DMS79 (cell line): Measurements from ENCODE around the gene GPR137.
A peak's percentile ranks its signal among the peaks of the same experiment; 100 is the strongest.

Source experiments
- DNase-seq: peaks from one replicate; lab custom pipeline; 2025; lab: John Stamatoyannopoulos, UW

GPR137 gene

DNA sequence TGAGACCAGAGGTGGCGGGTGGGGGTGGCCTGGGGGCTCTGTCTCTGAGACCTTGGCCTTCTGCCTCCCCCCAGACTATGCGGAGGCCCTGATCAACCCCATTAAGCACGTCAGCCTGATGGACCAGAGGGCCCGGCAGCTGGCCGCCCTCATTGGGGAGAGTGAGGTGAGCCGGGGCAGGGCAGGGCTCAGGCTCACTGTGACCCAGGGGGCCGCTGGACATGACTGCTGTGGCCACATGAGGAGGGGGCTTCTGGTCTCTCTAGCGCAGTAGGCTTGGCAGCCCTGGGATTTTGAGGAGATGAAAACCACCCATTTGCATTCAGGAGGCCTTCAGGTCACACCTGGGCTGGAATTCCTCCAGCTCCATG, 21.7 kb upstream of the GPR137 start:
- DNase-seq = no peak

DNA sequence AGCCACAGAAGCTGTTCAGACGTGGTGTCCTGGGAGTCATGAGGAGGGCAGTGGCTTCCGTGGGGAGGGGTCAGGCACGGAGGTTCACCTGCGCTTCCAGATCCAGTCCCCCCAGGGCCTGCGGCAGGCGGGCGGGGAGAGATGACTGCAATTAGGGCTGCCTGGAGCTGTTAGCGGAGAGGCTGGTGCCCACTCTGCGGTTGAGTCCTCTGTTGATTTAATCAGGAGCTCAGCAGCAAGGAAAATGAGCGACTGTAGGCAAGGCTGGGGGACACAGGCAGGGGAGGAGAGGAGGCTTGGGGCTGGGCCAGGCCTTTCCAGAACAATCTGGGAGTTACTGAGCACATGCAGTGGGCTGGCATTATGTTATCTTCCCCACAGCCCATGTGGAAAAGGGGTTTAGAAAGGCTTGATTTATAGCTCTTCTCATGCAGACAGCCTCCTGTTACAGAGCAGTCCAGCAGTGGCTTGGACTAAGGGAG, 21.2 kb upstream of the GPR137 start:
- DNase-seq = no peak

DNA sequence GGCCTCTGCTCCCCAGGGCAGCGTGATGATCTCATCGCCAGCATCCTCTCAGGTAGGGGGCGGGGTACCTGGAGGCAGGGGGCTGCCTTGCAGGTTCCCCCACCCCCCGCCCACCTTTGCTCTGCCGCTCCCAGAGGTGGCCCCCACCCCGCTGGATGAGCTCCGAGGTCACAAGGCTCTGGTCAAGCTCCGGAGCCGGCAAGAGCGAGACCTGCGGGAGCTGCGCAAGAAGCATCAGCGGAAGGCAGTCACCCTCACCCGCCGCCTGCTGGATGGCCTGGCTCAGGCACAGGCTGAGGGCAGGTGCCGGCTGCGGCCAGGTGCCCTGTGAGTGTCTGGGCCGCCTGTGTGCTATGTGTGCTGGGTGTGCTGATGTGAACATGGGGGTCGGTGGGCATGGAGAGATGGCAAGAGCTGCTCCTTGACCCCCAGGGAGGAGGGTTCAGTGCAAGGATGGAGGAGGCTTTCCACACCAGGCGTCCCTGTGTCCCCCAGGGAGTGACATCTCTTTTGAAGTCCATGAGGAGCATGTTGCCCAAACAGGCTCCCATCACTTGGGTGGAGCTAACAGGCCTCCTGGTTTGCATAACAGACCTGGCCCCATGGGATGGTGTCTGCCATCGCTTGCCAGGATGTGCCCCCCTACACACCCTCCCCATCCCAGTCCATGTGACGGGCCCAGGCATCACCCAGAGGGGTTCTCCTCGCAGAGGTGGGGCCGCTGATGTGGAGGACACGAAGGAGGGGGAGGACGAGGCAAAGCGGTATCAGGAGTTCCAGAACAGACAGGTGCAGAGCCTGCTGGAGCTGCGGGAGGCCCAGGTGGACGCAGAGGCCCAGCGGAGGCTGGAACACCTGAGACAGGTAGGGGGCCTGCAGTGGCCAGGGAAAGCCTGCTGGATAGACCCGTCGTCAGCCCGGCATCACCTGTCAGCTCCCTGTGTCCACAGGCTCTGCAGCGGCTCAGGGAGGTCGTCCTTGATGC, 20.2 kb upstream of the GPR137 start:
- no peak for DNase-seq

DNA sequence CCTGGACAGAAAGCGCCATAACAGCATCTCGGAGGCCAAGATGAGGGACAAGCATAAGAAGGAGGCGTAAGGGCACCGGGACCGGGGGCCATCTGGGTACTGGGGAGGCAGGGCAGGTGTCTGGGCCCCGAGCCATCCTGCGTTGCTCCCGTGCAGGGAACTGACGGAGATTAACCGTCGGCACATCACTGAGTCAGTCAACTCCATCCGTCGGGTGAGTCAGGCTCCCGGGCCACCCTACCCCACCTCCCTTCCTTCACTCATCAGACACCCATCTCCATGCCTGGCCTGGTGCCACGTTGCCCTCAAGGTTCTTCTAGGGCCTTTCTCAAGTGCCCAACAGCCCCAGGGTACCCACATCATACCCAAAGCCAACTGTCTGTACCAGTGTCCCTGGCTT, 19.3 kb upstream of the GPR137 start:
- DNase-seq = no peak

DNA sequence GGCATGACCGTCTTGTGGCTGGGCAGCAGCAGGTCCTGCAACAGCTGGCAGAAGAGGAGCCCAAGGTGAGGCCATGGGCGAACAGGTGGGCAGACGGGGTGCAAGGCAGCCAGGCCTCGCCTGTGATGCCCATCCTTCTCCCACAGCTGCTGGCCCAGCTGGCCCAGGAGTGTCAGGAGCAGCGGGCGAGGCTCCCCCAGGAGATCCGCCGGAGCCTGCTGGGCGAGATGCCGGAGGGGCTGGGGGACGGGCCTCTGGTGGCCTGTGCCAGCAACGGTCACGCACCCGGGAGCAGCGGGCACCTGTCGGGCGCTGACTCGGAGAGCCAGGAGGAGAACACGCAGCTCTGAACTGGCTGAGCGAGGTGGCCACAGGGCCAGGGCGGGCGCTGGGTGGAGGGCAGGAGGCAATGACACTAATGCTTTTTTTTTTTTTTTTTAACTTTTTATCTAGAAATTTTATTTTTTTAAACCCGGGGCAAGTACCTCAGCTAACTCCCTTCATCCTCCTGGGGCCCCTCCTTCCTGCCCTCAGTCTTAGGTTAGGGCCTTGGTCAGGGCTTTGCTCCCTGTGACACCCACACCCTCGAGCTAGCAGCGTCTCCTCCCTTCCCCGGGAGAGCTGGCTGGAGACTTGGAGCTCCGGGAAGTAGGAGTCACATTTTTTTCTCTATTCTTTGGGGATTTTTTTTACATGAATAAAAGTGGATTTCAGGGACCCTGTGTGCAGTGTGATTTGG, 18.3 kb upstream of the GPR137 start:
- DNase-seq = peak; percentile 77

DNA sequence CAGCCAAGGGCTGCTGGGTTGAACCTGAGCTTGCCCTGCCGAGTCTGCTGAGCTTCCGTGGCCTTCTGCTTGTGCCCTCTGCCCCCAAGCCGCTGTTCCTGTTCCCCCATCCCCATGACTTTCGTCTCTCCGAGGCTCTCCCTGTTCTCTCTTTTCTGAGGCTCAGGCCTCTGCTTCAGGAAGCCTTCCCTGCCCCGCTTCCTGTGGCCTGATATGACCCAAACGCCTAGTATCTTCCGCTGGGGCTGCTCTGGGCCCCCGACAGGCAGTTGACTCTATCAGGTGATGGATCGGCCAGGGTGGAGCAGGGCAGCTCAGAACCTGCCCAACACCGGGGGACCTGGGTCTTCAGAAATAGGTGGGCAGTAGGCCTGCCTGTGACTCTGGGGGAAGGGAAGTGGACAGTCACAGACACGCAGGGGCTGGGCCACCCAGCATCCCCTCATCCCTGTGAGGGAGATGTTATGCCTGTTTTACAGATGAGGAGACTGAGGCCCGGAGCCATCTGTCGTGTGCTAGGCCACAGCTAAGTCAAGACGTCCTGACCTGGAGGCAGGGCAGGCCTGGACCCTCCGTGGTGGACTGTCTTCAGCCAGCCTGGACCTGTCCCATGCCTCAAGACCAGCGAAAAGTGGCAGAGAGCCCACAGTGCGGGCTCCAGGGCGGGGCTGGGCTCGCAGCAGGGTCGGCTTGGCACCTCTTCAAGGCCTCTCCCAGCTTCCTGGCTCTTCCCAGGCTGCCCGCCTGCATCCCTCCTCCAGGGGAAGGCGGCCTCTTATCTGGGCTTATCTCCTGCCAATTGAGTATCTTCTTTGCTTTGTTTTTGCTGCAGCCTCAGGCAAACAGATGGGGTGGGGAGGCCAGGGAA, 17.4 kb upstream of the GPR137 start:
- DNase-seq = peak; percentile 27

DNA sequence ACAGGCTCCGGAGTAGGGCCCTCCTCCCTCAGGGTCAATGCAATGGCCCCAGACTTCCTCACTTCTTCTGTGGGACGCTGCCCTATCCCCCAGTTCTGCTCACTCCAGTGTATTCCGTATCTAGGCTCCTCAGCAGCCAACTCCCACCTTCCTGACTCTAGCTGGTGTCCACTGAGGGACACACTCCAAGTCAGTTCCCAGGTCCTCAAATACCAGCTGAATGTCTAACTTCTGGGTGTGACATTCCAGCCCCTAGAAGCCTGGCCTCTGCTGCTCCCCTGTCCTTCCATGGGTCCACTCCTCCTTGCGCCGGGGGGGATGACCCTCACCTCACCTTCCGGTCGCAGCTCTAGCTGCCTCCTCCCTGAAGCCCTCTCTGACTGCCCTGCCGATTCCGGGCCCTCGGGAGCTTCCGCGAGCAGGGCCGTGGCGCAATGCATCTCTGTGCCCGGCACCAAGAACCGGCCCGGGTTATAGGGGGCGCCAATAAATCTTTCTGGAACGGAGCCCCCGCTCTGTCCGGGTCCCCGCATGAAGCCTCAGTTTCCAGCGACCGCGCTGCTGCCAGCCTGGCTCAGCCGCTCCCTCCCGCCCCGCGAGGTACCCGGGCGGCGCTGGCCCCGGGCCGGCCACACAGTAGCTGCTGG, 16.6 kb upstream of the GPR137 start:
- no peak for DNase-seq

DNA sequence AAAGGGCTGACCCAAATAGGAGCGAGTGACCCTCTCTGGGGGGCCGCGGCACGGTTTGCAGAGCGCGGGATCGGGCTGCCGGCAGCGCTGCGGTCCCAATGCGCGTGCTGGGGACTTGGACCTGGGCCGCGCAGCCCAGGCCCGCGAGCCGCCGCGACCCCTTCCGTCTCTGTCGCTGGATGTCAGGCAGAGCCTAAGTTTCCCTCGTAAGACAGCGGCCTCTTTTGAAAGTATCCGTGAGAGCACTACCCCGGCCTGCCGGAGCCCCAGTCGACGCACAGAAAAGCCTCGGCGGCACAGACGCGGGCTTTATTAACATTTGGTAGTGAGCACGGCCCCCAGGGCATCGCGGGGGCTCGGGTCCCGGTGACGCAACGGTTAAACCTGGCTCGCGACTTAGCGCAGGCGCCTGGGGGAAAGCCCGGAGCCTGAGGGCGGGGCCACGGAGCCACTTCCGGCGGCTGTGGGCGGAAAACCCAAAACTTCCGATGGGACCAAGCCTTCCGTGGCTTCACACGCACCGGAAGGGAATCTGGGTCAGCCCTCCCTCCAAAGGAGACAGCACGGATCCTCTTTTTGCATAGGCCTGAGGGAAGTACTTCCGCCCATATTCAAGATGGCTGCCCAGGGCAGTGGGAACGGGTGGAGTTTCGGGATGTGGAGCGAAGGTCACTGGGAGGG, 16.0 kb upstream of the GPR137 start:
- peak; percentile 99 for DNase-seq

DNA sequence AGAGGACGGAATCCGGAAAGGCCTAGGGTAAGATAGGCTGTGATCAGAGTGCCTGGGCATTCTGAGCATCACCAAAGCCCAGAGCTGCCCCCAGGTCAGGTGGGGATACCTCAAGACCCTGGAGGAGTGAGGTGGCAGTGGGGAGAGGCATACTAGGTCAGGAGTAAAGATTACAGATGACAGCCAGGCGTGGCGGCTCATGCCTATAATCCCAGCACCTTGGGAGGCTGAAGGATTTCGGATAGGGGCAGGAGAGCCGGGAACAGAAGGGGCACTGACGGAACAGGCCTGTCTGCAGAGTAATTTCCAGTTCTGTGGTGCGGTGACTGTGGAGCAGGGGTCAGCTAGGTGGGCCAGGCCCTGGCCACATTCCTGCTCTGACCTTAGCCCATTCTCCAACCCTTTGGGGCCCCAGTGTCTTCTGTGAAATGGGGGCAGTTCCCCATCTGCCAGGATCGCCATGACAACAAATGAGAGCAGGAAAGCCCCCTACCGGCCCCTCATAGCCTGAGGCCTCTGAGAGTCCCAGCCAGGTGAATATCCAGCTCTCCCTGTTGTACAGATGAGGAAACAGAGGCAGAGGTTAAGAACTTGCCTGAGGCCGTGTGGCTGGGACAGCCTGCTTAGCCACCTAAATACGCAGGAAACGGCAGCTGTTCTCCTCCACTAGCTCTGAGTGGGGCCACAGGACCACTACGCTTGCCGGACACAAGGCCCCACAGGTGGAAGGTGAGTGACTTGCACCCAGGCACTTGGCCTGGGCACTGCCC, 10.4 kb upstream of the GPR137 start:
- DNase-seq = no peak

DNA sequence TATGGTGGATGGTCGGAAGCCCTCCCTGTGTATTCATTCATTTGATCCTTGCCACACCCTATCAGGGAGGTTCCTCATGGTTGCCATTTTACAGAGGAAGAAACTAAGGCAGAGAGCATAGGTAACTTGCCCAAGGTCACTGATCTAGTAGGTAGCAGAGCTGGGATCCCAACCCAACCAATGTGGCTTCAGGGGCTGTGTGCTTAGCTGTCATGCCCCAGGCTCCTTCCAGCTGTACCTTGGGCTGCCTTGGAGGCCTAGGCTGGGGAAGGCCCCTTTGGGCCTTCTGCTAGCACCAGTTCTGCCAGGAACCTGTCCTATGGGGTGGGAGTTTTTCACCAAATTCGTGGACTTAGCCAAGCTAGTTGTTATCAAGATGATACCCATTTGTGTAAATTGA, 9.8 kb upstream of the GPR137 start:
- no peak for DNase-seq

DNA sequence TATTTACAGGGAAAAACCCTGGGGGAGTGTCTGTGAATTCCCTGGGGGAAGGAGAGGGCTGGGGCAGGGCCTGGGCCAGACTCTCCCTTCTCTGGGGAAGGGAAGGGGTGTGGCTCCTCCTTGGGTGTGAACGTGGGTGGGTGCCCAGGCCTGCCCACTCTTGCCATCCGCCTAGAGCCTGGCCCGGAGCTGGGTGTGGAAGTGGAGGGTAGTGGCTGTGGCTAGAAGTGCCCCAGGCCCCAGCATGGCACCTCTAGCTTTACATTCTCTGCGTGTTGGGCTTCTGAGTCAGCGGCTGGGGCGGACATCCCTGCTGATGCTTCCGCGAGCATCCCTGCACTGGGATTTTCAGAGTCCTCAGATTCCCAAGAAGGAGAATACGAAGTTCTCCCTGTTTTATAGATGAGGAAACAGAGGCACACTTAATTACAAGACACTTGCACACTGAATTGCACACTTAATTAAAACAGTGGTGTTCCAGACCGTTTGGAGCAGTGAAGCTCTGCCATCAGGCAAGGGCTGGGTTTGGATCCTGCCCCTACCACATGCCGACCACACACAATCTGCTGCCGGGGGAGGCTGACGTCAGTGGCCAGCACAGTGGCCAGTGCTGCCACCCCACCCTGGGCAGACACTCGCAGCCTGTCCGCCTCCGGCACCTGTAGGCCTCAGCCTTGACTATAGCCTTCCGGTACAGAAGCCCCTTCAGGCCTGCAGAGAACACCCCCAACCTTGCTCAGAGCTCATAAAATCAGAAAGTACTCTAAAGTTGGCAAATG, 8.8 kb upstream of the GPR137 start:
- no peak for DNase-seq

DNA sequence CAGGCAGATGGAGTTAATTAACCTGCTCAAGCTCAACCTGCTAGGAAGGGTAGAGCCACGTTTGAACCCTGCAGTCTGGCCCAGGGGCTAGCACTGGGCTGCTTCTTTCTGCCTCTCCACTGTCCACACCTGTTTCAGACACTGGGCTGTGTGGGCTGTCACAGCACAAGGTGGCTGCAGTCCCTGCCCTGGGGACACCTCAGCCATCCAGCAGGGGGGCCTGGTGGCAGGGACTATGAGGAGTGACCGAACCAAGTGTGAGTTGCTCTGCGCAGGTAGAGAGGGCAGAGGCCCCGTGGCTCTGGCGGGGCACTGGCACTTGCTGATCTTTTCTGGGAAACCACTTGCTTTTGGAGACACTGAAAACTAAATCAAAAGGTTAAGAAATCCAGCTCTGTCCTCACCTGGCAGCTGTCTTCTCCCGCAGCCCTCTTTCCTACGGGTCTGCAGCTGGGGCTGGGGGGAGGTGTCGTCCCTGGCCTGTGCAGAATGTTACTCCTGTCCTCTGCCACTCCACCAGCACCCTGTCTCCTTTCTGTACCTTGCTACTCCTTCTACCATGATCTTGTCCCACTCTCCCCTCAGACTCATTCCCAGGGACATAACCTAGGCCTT, 7.0 kb upstream of the GPR137 start:
- DNase-seq = no peak

DNA sequence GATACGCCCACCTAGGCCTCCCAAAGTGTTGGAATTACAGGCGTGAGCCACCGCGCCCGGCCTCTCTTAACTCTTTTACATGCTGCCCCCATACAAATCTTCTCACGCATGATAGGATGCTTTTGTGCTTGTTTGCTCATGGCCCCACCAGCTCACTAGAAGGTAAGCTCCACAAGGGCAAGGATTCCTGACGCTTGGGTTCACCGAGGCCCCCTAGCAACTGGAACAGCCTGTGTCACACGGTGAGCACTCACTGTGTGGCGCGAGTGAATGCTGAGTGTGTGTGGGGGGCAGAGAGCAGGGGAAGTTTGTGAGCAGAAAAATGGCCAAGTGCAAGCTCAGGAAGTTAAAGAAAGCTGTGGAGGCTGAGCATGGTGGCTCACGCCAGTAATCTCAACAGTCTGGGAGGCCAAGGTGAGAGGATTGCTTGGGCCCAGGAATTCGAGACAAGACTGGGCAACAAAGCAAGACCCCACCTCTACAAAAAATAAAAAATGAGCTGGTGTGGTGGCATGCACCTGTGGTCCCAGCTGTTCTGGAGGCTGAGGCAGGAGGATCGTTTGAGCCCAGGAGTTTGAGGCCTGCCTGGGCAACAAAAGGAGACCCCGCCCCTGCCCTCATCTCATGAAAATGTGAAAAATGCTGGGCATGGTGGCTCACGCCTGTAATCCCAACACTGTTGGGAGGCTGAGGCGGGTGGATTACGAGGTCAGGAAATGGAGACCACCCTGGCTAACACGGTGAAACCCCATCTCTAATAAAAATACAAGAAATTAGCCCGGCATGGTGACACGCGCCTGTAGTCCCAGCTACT, 3.5 kb upstream of the GPR137 start:
- DNase-seq = no peak

DNA sequence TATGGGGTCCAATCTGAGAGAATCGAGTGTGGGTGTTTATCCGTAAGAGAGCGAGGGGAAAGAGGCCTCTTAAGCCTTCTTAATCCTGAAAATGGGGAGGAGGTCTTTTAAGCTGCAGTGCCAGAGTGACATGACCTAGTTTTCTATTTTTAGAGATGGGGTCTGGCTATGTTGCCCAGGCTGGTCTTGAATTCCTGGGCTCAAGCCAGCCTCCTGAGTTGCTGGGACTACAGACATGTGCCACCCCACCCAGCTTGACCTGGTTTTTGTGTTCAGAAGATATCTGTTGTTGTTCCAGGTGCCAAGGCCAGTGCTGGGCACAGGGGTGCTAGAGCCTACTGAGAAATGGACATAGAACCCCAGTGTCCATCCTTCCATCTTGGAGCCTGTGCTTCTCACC, 2.6 kb upstream of the GPR137 start:
- DNase-seq = no peak

DNA sequence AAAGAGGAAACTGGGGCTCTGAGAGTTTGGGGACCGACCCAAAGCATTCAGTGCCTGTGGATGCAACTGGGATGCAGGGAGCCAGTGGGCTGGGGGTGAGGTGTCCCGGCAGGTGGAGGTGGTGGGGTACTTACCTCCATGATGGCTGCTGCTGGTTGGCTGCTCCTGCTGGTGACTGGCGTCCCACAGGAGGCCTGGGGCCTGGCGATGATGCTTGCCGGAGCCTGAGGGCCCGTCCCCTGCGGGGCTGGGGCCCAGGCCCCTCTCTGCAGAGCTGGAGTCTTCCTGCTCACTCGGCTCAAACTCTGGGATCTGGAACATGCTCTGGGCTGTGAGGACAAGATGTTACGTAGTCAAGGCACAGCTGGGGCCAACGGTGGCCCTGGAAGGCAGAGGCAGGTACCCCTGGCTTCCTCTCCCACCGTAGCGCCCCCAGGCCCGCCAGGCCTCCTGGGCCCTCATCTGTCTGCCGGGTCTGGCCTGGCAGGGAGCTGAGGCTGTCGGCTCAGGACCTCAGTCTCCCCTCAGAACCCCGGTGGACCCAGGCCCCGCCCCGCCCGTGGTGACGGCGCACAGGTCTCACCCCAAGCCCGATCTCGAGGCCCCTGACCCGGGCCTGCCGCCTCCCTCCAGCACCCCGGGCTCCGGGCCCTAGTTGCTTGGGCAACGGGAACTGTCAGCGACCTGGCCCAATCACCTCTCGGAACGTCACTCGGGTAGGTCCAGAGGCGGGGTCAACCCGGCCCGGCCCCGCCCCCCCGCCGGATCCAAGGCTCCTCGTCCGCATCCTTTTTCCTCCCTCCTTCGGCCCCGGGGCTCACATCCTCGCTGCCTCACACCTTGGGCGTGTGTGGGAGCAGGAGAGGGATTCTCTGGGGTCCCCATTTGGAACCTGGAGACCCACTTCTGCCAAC, 1.3 kb upstream of the GPR137 start, which contains the start of gene BAD:
Gene BAD (minus strand): TSS at position 618 of the 914 bp plus-strand sequence. CDS start 297 bp downstream, at position 321.
- peak; percentile 89 for DNase-seq

DNA sequence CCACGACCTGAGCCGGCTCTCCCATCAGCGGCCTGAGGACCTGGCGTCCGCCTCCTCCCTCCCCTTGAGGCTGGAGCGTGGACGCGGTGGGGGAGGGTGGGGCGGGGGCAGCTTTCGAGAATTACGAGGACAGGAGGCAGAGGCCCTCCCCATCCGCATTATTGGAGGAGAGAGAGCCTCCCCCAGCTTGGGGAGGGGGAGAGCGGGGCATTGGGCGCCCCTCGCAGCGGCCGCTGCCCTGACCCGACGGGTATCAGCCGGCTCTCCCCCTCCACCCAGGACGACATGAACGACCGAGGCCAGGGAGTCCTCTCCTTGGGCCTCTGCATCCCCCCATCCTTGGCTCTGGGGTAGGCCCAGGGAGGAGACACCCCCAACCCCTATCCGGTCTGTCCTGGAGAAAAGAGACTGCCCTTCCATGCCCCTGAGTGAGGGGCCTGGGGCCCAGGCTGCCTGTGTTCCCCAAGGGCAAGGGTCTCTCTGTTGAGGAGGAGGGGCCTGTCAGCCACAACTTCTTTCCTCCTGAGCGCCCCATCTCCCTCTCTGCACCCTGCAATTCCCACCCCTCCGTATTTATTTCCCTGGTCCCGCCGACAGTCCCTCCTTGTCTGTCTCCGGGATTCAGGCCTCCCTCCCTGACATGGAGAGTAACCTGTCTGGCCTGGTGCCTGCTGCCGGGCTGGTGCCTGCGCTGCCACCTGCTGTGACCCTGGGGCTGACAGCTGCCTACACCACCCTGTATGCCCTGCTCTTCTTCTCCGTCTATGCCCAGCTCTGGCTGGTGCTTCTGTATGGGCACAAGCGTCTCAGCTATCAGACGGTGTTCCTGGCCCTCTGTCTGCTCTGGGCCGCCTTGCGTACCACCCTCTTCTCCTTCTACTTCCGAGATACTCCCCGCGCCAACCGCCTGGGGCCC, 495 bp downstream of the GPR137 start:
- DNase-seq = peak; percentile 17
